ENCODE data around the gene GABRR1. TPM values are rescaled to one million over a fixed set of nuclear protein-coding genes. Genes with fewer than 3 reads are reported as not detected.

Gene GABRR1
- total RNA-seq, 1 experiment from 2014 or later, result 0.33 TPM

DNA sequence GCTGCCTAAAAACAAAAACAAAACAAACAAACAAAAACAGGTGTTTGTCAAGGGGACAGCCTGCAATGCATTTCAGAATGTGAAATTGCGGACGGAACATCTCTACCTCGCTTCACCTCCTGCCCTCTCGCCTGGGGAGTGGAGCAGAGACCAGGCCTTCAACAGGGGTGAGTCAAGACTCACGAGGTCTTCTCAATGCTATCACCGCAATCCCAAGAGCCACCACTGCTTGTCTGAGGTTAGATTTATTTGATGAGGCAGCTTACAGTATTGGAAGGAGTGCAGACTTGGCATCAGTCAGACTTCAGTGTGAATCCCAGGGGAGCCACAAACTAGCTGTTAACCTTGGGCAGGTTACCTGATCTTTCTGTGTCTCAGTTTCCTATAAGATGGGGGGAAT lies 7.7 kb downstream of the GABRR1 start:
- Histone ChIP-seq H3K27me3 (ENCODE audit: insufficient read depth, low read length) (no peaks in the 10 kb centered on the region), H3K9ac (ENCODE audit: extremely low read depth, insufficient read length, low read length) (no peak overlapping the region), H4K20me1 (ENCODE audit: control insufficient read depth, insufficient read depth, insufficient read length) (no peaks in the 10 kb centered on the region), H3K56ac (ENCODE audit: insufficient read length, low read depth, low read length) (no peak overlapping the region), H3T11ph (ENCODE audit: low read length) (no peak overlapping the region), H3K79me1 (ENCODE audit: insufficient read depth, low read depth, low read length, poor library complexity, severe bottlenecking) (no peaks in the 10 kb centered on the region), H3K14ac (ENCODE audit: insufficient read depth, low read length) (no peak overlapping the region), H3K27ac (ENCODE audit: insufficient read length, low read depth, low read length) (no peak overlapping the region), H2BK120ac (ENCODE audit: low read depth, low read length, poor library complexity, severe bottlenecking) (no peak overlapping the region), H3K79me2 (ENCODE audit: insufficient read depth, low read length) (no peaks in the 10 kb centered on the region), H3K4ac (ENCODE audit: low read depth, low read length) (no peak overlapping the region), H2BK12ac (ENCODE audit: insufficient read length, low read depth, low read length) (no peak overlapping the region), H4K5ac (ENCODE audit: insufficient read length, low read depth, low read length) (no peak overlapping the region), H2BK20ac (ENCODE audit: low read depth, low read length, poor library complexity, severe bottlenecking) (no peak overlapping the region), H3K9me3 (ENCODE audit: control insufficient read depth, low read depth, low read length) (no peaks in the 10 kb centered on the region), H2AK5ac (ENCODE audit: insufficient read length, low read length) (no peak overlapping the region), H3K4me1 (ENCODE audit: insufficient read depth, low read length) (peaks cover 13% of the 10 kb centered on the region; the same call in 1 of the 2 replicates), H3K23me2 (ENCODE audit: insufficient read length, low read depth, low read length, poor library complexity, severe bottlenecking) (no peaks in the 10 kb centered on the region), H4K8ac (replicated peaks; ENCODE audit: insufficient read length, low read depth, low read length) (no peak overlapping the region), H4K91ac (ENCODE audit: insufficient read length, low read depth, low read length) (no peak overlapping the region), H3K23ac (ENCODE audit: insufficient read length, low read depth, low read length) (no peak overlapping the region), H2AFZ (ENCODE audit: low read length) (no peak overlapping the region), H3K18ac (ENCODE audit: insufficient read length, low read depth, low read length) (no peak overlapping the region), H3K4me2 (ENCODE audit: insufficient read depth, insufficient read length, low read length) (no peak overlapping the region), H2BK15ac (ENCODE audit: low read depth, low read length) (no peak overlapping the region), H2BK5ac (ENCODE audit: insufficient read length, low read length) (no peak overlapping the region)
- WGBS (ENCODE audit: extremely low coverage, insufficient read length, low lambda C conversion rate), result no CpG with 5 or more reads among the region's 6 CpGs
- TF ChIP-seq, protein P1, sequence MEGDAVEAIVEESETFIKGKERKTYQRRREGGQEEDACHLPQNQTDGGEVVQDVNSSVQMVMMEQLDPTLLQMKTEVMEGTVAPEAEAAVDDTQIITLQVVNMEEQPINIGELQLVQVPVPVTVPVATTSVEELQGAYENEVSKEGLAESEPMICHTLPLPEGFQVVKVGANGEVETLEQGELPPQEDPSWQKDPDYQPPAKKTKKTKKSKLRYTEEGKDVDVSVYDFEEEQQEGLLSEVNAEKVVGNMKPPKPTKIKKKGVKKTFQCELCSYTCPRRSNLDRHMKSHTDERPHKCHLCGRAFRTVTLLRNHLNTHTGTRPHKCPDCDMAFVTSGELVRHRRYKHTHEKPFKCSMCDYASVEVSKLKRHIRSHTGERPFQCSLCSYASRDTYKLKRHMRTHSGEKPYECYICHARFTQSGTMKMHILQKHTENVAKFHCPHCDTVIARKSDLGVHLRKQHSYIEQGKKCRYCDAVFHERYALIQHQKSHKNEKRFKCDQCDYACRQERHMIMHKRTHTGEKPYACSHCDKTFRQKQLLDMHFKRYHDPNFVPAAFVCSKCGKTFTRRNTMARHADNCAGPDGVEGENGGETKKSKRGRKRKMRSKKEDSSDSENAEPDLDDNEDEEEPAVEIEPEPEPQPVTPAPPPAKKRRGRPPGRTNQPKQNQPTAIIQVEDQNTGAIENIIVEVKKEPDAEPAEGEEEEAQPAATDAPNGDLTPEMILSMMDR (conservative IDR thresholded peaks at IDR 0.05), result no peak
- H3K36me3 Mint-ChIP-seq (ENCODE audit: insufficient read depth in 1 of 3, low read depth in 3 of 3), result peaks cover 0 to 3% (median 0%) of the 10 kb centered on the region in 3 experiments; a peak in 1 of 7 replicates
- DNase-seq, result no peak
- H3K27me3 Mint-ChIP-seq (ENCODE audit: low read depth), result no peaks in the 10 kb centered on the region
- H3K4me1 Mint-ChIP-seq, result peaks cover 32 to 35% of the 10 kb centered on the region in 2 experiments
- no peaks in the 10 kb centered on the region; a peak in 1 of 5 replicates for H3K9me3 Mint-ChIP-seq
- H3K4me3 Mint-ChIP-seq, result no peak overlapping the region
- H3K27ac Mint-ChIP-seq, result no peak overlapping the region
